Measurements from ENCODE around the gene MALSU1. TPM values are rescaled to one million over a fixed set of nuclear protein-coding genes. Genes with fewer than 3 reads are reported as not detected.

Gene MALSU1
- polyA plus RNA-seq, 2 of the 4 experiments (the other 2 are of a cell fraction) = 91.9 to 122 TPM

DNA sequence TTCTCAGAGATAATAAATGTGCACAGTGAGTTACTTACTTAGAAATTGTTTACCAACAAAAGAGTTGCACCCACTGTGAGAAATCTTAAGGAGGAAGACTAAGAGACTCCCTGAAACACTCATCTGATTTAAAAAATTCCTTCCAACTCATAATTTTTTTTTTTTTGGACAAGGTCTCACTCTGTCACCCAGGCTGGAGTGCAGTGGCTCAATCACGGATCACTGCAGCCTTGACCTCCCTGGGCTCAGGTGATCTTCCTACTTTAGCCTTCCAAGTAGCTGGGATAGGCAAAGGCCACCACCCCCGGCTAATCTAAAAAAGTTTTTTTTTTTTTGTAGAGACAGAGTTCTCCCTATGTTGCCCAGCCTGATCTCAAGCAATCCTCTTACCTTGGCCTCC lies 36.0 kb downstream of the MALSU1 start (continued):
- TF ChIP-seq, protein P1, sequence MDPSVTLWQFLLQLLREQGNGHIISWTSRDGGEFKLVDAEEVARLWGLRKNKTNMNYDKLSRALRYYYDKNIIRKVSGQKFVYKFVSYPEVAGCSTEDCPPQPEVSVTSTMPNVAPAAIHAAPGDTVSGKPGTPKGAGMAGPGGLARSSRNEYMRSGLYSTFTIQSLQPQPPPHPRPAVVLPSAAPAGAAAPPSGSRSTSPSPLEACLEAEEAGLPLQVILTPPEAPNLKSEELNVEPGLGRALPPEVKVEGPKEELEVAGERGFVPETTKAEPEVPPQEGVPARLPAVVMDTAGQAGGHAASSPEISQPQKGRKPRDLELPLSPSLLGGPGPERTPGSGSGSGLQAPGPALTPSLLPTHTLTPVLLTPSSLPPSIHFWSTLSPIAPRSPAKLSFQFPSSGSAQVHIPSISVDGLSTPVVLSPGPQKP (IDR thresholded peaks at IDR 0.05; ENCODE audit: low read depth, low read length) = no peak
- TF ChIP-seq TFCP2L1 (CRISPR knock-in tag; IDR thresholded peaks at IDR 0.05) (no peak), MAFK (IDR thresholded peaks at IDR 0.05; ENCODE audit: partially characterized antibody) (no peak), FOXS1 (CRISPR knock-in tag; IDR thresholded peaks at IDR 0.05) (no peak)
- TF ChIP-seq, protein P2, sequence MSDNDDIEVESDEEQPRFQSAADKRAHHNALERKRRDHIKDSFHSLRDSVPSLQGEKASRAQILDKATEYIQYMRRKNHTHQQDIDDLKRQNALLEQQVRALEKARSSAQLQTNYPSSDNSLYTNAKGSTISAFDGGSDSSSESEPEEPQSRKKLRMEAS (IDR thresholded peaks at IDR 0.05) = no peak

DNA sequence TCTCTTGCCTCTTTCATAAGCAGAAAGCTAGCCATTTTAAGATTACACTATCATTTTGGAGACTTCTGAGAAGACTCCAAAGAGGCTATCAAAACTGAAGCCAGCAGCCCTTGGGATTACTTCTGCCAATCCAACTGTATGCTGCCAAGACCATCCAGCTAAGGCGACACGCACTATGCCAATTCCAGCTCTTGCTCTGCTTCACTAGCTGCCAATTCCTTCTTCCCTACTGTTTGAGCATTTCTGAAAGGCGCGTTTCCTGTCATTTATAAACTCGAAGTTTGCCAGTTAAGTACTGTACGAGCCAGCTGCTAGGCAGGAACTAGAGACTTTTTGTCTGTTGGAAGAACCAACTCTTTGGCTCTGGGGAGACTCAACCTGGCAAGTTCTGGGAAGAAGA lies 36.5 kb downstream of the MALSU1 start:
- H3K27ac ChIP-seq = peak overlapping the region; percentile 64 to 74
- H3K9me3 ChIP-seq = peaks cover 21% of the 10 kb centered on the region
- DNase-seq (ENCODE audit: low read depth in 1 of 2, low spot score in 1 of 2) (no peak), FAIRE-seq (no peak), ATAC-seq (no peak)
- POLR2A ChIA-PET = no interaction called here
- no peak for TF ChIP-seq TFCP2L1 (CRISPR knock-in tag; IDR thresholded peaks at IDR 0.05)
- no peak for TF ChIP-seq SMC3 (IDR thresholded peaks at IDR 0.05)
- no peak for TF ChIP-seq JUNB (IDR thresholded peaks at IDR 0.05)
- TF ChIP-seq, protein P2 (IDR thresholded peaks at IDR 0.05) = no peak
- TF ChIP-seq FOSB (CRISPR knock-in tag; IDR thresholded peaks at IDR 0.05) = no peak
- TF ChIP-seq, protein P3, sequence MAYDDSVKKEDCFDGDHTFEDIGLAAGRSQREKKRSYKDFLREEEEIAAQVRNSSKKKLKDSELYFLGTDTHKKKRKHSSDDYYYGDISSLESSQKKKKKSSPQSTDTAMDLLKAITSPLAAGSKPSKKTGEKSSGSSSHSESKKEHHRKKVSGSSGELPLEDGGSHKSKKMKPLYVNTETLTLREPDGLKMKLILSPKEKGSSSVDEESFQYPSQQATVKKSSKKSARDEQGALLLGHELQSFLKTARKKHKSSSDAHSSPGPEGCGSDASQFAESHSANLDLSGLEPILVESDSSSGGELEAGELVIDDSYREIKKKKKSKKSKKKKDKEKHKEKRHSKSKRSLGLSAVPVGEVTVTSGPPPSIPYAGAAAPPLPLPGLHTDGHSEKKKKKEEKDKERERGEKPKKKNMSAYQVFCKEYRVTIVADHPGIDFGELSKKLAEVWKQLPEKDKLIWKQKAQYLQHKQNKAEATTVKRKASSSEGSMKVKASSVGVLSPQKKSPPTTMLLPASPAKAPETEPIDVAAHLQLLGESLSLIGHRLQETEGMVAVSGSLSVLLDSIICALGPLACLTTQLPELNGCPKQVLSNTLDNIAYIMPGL (CRISPR knock-in tag; IDR thresholded peaks at IDR 0.05; ENCODE audit: borderline replicate concordance) = no peak
- no peak for TF ChIP-seq RARB (CRISPR knock-in tag; IDR thresholded peaks at IDR 0.05)
- no peak for TF ChIP-seq RFX5 (IDR thresholded peaks at IDR 0.05)
- no peak for TF ChIP-seq ESRRA (IDR thresholded peaks at IDR 0.05; ENCODE audit: borderline replicate concordance, low read length)
- TF ChIP-seq, protein P4, sequence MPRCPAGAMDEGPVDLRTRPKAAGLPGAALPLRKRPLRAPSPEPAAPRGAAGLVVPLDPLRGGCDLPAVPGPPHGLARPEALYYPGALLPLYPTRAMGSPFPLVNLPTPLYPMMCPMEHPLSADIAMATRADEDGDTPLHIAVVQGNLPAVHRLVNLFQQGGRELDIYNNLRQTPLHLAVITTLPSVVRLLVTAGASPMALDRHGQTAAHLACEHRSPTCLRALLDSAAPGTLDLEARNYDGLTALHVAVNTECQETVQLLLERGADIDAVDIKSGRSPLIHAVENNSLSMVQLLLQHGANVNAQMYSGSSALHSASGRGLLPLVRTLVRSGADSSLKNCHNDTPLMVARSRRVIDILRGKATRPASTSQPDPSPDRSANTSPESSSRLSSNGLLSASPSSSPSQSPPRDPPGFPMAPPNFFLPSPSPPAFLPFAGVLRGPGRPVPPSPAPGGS (IDR thresholded peaks at IDR 0.05) = no peak
- no peak for TF ChIP-seq CBX8 (IDR thresholded peaks at IDR 0.05)
- no peak for TF ChIP-seq KDM5A (IDR thresholded peaks at IDR 0.05)
- no peak for TF ChIP-seq NR3C1 (IDR thresholded peaks at IDR 0.05)
- no peak for TF ChIP-seq HOXB5 (CRISPR knock-in tag; IDR thresholded peaks at IDR 0.05)
- TF ChIP-seq RNF2 (IDR thresholded peaks at IDR 0.05; ENCODE audit: borderline replicate concordance, low read depth) = no peak
- no peak for TF ChIP-seq CEBPB (IDR thresholded peaks at IDR 0.05)
- no peak for TF ChIP-seq RCOR1 (IDR thresholded peaks at IDR 0.05; ENCODE audit: low read depth, low read length)
- TF ChIP-seq ZC3H11A (IDR thresholded peaks at IDR 0.05) = no peak
- CTCF ChIA-PET = interaction anchor here (0.9 to 1.2 kb wide), 2 partner anchors 23 to 63 kb away, joined by 3 to 7 read pairs; no protein-coding TSS in a partner anchor
- H3K4me2 ChIP-seq = peak overlapping the region; percentile 88
- H3K4me1 ChIP-seq = peaks cover 48% of the 10 kb centered on the region
- WGBS (ENCODE audit: missing lambda C conversion rate) = 94% methylated on average over 6 of the region's 6 CpGs
- no peak overlapping the region for H3K4me3 ChIP-seq

DNA sequence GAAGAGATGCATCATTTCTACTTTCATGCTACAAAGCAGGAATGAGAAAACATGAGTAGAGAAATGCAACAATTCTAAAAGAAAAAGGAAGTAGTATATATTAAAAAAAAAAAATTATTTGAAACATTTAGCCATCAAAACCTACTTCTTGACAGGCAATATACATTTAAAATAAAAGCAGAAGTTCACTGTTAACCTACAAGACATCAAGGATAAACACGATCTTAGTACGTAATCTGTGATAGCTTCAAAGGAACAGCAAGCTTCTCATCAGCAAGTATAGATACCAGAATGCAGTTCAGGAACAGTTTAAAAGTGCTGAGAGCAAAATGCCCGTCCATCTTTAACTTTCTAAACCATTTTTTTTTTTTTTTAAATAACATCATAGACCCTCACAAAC lies 36.9 kb downstream of the MALSU1 start:
- DNase-seq (ENCODE audit: low read depth in 1 of 2, low spot score in 1 of 2) (no peak), ATAC-seq (no peak), FAIRE-seq (no peak)
- no peak overlapping the region for H3K4me3 ChIP-seq
- 93% methylated on average over 3 of the region's 3 CpGs for WGBS (ENCODE audit: missing lambda C conversion rate)
- H3K9me3 ChIP-seq = peaks cover 21% of the 10 kb centered on the region
- H3K27ac ChIP-seq = no peak overlapping the region; a peak in 2 of 6 replicates
- H3K4me1 ChIP-seq = peaks cover 48% of the 10 kb centered on the region
- ChIA-PET CTCF (interaction anchor here (0.9 to 1.2 kb wide), 2 partner anchors 22 to 63 kb away, joined by 3 to 7 read pairs; no protein-coding TSS in a partner anchor), POLR2A (no interaction called here)
- no peak overlapping the region for H3K4me2 ChIP-seq
- TF ChIP-seq JUNB (IDR thresholded peaks at IDR 0.05) (no peak), FOSB (CRISPR knock-in tag; IDR thresholded peaks at IDR 0.05) (no peak), TFCP2L1 (CRISPR knock-in tag; IDR thresholded peaks at IDR 0.05) (no peak), ZC3H11A (IDR thresholded peaks at IDR 0.05) (no peak), ZFP36 (IDR thresholded peaks at IDR 0.05; ENCODE audit: borderline replicate concordance, partially characterized antibody) (no peak), RFX5 (IDR thresholded peaks at IDR 0.05) (no peak), JUN (IDR thresholded peaks at IDR 0.05) (no peak), EP300 (IDR thresholded peaks at IDR 0.05) (no peak), POLR2A (IDR thresholded peaks at IDR 0.05; ENCODE audit: low read length) (no peak), HEYL (CRISPR knock-in tag; IDR thresholded peaks at IDR 0.05) (no peak), BHLHE40 (IDR thresholded peaks at IDR 0.05; ENCODE audit: low read depth, low read length) (no peak), EHMT2 (IDR thresholded peaks at IDR 0.05; ENCODE audit: low read depth) (no peak), ZNF302 (CRISPR knock-in tag; IDR thresholded peaks at IDR 0.05) (no peak)
- TF ChIP-seq, protein P5, sequence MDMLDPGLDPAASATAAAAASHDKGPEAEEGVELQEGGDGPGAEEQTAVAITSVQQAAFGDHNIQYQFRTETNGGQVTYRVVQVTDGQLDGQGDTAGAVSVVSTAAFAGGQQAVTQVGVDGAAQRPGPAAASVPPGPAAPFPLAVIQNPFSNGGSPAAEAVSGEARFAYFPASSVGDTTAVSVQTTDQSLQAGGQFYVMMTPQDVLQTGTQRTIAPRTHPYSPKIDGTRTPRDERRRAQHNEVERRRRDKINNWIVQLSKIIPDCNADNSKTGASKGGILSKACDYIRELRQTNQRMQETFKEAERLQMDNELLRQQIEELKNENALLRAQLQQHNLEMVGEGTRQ (IDR thresholded peaks at IDR 0.05) = no peak
- TF ChIP-seq, protein P3 (CRISPR knock-in tag; IDR thresholded peaks at IDR 0.05; ENCODE audit: borderline replicate concordance) = no peak
